Measurements from ENCODE around the gene WWC1. TPM values are rescaled to one million over a fixed set of nuclear protein-coding genes. Genes with fewer than 3 reads are reported as not detected.

WWC1 gene
- not detected for total RNA-seq

- Mint-ChIP-seq H3K27me3 (peaks cover 39 to 56% of the 10 kb centered on the region in 2 donors), H3K4me3 (peak within 1 kb of the TSS; percentile 39), H3K27ac (no peak within 1 kb of the TSS), H3K9me3 (no peaks in the 10 kb centered on the region), H3K4me1 (ENCODE audit: low read depth in 2 of 2) (peaks cover 5 to 13% of the 10 kb centered on the region in 2 donors), H3K36me3 (no peaks in the 10 kb centered on the region)
- DNase-seq (ENCODE audit: low spot score): peak; percentile 62
- peak; percentile 63 to 68 for ATAC-seq
Observed at GRCh38 chr5:168291342-168291963, at the start of gene WWC1. WWC1 (plus strand) TSS chr5:168291645; CDS start chr5:168292153, 508 bp downstream.

- no peak overlapping the region for H3K4me3 Mint-ChIP-seq
- H3K9me3 Mint-ChIP-seq: no peaks in the 10 kb centered on the region
- ATAC-seq (no peak), DNase-seq (ENCODE audit: low spot score) (no peak)
- H3K36me3 Mint-ChIP-seq: no peaks in the 10 kb centered on the region
- peaks cover 3 to 7% of the 10 kb centered on the region in 2 donors for H3K4me1 Mint-ChIP-seq (ENCODE audit: low read depth in 2 of 2)
- no peak overlapping the region for H3K27ac Mint-ChIP-seq
- H3K27me3 Mint-ChIP-seq: peaks cover 10 to 22% of the 10 kb centered on the region in 2 donors
Observed at GRCh38 chr5:168244838-168245559, 46.4 kb upstream of the WWC1 start.

- DNase-seq (ENCODE audit: low spot score) (no peak), ATAC-seq (no peak)
- H3K4me1 Mint-ChIP-seq (ENCODE audit: low read depth in 2 of 2): peaks cover 7% of the 10 kb centered on the region in 2 donors
- no peak overlapping the region for H3K27ac Mint-ChIP-seq
- H3K4me3 Mint-ChIP-seq: no peak overlapping the region
- H3K36me3 Mint-ChIP-seq: no peaks in the 10 kb centered on the region
- no peaks in the 10 kb centered on the region for H3K9me3 Mint-ChIP-seq
- peaks cover 13 to 19% of the 10 kb centered on the region in 2 donors for H3K27me3 Mint-ChIP-seq
Observed at GRCh38 chr5:168249923-168250322, 41.5 kb upstream of the WWC1 start.

- ATAC-seq (no peak), DNase-seq (ENCODE audit: low spot score) (no peak)
- H3K9me3 Mint-ChIP-seq: no peaks in the 10 kb centered on the region
- H3K27ac Mint-ChIP-seq: no peak overlapping the region
- H3K27me3 Mint-ChIP-seq: peaks cover 13 to 19% of the 10 kb centered on the region in 2 donors
- H3K36me3 Mint-ChIP-seq: no peaks in the 10 kb centered on the region
- peaks cover 7% of the 10 kb centered on the region in 2 donors for H3K4me1 Mint-ChIP-seq (ENCODE audit: low read depth in 2 of 2)
- H3K4me3 Mint-ChIP-seq: no peak overlapping the region
Observed at GRCh38 chr5:168251259-168251658, 40.2 kb upstream of the WWC1 start.

- no peaks in the 10 kb centered on the region for H3K9me3 Mint-ChIP-seq
- H3K36me3 Mint-ChIP-seq: no peaks in the 10 kb centered on the region
- ATAC-seq: no peak
- DNase-seq (ENCODE audit: low spot score): no peak
- no peak overlapping the region for H3K4me3 Mint-ChIP-seq
- H3K27ac Mint-ChIP-seq: no peak overlapping the region
- H3K4me1 Mint-ChIP-seq (ENCODE audit: low read depth in 2 of 2): peaks cover 4 to 5% of the 10 kb centered on the region in 2 donors
- H3K27me3 Mint-ChIP-seq: peaks cover 8 to 22% of the 10 kb centered on the region in 2 donors
Observed at GRCh38 chr5:168254013-168254693, 37.3 kb upstream of the WWC1 start.

- Mint-ChIP-seq H3K4me1 (ENCODE audit: low read depth in 2 of 2) (no peaks in the 10 kb centered on the region), H3K27ac (no peak overlapping the region), H3K36me3 (no peaks in the 10 kb centered on the region), H3K4me3 (no peak overlapping the region), H3K27me3 (peaks cover 0 to 16% of the 10 kb centered on the region in 2 donors), H3K9me3 (no peaks in the 10 kb centered on the region)
- ATAC-seq: no peak
- no peak for DNase-seq (ENCODE audit: low spot score)
Observed at GRCh38 chr5:168260353-168261226, 30.9 kb upstream of the WWC1 start.

GRCh38 chr5:168261227-168261571 is 30.2 kb upstream of the WWC1 start:
- Mint-ChIP-seq H3K4me1 (ENCODE audit: low read depth in 2 of 2) (no peaks in the 10 kb centered on the region), H3K4me3 (no peak overlapping the region), H3K27ac (no peak overlapping the region), H3K36me3 (no peaks in the 10 kb centered on the region), H3K9me3 (no peaks in the 10 kb centered on the region), H3K27me3 (peaks cover 0 to 16% of the 10 kb centered on the region in 2 donors)
- ATAC-seq (no peak), DNase-seq (ENCODE audit: low spot score) (no peak)

GRCh38 chr5:168262042-168262743 is 29.3 kb upstream of the WWC1 start:
- H3K36me3 Mint-ChIP-seq: no peaks in the 10 kb centered on the region
- DNase-seq (ENCODE audit: low spot score) (no peak), ATAC-seq (no peak)
- H3K9me3 Mint-ChIP-seq: no peaks in the 10 kb centered on the region
- no peaks in the 10 kb centered on the region for H3K4me1 Mint-ChIP-seq (ENCODE audit: low read depth in 2 of 2)
- H3K27ac Mint-ChIP-seq: no peak overlapping the region
- no peak overlapping the region for H3K4me3 Mint-ChIP-seq
- H3K27me3 Mint-ChIP-seq: peaks cover 0 to 10% of the 10 kb centered on the region in 2 donors

GRCh38 chr5:168263121-168263520 is 28.3 kb upstream of the WWC1 start:
- ATAC-seq: no peak
- Mint-ChIP-seq H3K4me1 (ENCODE audit: low read depth in 2 of 2) (peaks cover 0 to under 1% of the 10 kb centered on the region in 2 donors), H3K27ac (no peak overlapping the region), H3K27me3 (peaks cover 0 to 8% of the 10 kb centered on the region in 2 donors), H3K9me3 (no peaks in the 10 kb centered on the region), H3K4me3 (no peak overlapping the region), H3K36me3 (no peaks in the 10 kb centered on the region)
- DNase-seq (ENCODE audit: low spot score): no peak

- Mint-ChIP-seq H3K4me3 (no peak overlapping the region), H3K27ac (no peak overlapping the region), H3K9me3 (no peaks in the 10 kb centered on the region), H3K4me1 (ENCODE audit: low read depth in 2 of 2) (peaks cover 5 to 10% of the 10 kb centered on the region in 2 donors), H3K27me3 (peaks cover 10 to 17% of the 10 kb centered on the region in 2 donors), H3K36me3 (no peaks in the 10 kb centered on the region)
- ATAC-seq (no peak), DNase-seq (ENCODE audit: low spot score) (no peak)
Observed at GRCh38 chr5:168266016-168266415, 25.4 kb upstream of the WWC1 start.

GRCh38 chr5:168268949-168269936 is 22.2 kb upstream of the WWC1 start:
- ATAC-seq (peak; percentile 63), DNase-seq (ENCODE audit: low spot score) (peak; percentile 67)
- H3K36me3 Mint-ChIP-seq: no peaks in the 10 kb centered on the region
- no peak overlapping the region for H3K4me3 Mint-ChIP-seq
- no peak overlapping the region for H3K27ac Mint-ChIP-seq
- H3K9me3 Mint-ChIP-seq: no peaks in the 10 kb centered on the region
- peaks cover 16 to 18% of the 10 kb centered on the region in 2 donors for H3K27me3 Mint-ChIP-seq
- H3K4me1 Mint-ChIP-seq (ENCODE audit: low read depth in 2 of 2): peaks cover 5 to 15% of the 10 kb centered on the region in 2 donors

- no peak overlapping the region for H3K27ac Mint-ChIP-seq
Observed at GRCh38 chr5:168269937-168270330, 21.5 kb upstream of the WWC1 start.

More at GRCh38 chr5:168269937-168270330, 21.5 kb upstream of the WWC1 start:
- DNase-seq (ENCODE audit: low spot score): no peak
- ATAC-seq: no peak
- no peaks in the 10 kb centered on the region for H3K9me3 Mint-ChIP-seq
- H3K4me1 Mint-ChIP-seq (ENCODE audit: low read depth in 2 of 2): peaks cover 5 to 15% of the 10 kb centered on the region in 2 donors
- no peaks in the 10 kb centered on the region for H3K36me3 Mint-ChIP-seq
- H3K27me3 Mint-ChIP-seq: peaks cover 16 to 18% of the 10 kb centered on the region in 2 donors
- H3K4me3 Mint-ChIP-seq: no peak overlapping the region

Data from natural killer cell treated with Interleukin-12 subunit alpha and Interleukin-12 subunit beta and Interleukin-15 and Interleukin-18, amount 100 ng/mL, for 72 hours (primary cell).